G401 (cell line): ENCODE measurements around the gene GOT2. TPM values are rescaled to one million over a fixed set of nuclear protein-coding genes. Genes with fewer than 3 reads are reported as not detected.
"Not testable (repeated sequence)": the region's sequence is repeated elsewhere in the genome, so short reads cannot be mapped to it uniquely, and the experiment has no call there.

Experiments used
- DNase-seq: peaks from one replicate; pipeline ENCODE4 v3.0.0-alpha.2; 2015; ENCODE audit warnings: low spot score
- in situ Hi-C: cut with HindIII; loops from 2 replicates; pipeline ENCODE4 v1.10.0; 2016; ENCODE audit warnings: low sequenced_read_pairs, mixed read lengths
- total RNA-seq: library from RNA; depleted of rRNA; stranded (reverse); fragments of >200 nt; shearing (Covaris generic); gene quantifications from 2 replicates; pipeline ENCODE4 v1.2.3, GENCODE V29; 2014; rRNA removed

GOT2 gene
- 88.9 and 113 TPM in 2 replicates for total RNA-seq

DNA sequence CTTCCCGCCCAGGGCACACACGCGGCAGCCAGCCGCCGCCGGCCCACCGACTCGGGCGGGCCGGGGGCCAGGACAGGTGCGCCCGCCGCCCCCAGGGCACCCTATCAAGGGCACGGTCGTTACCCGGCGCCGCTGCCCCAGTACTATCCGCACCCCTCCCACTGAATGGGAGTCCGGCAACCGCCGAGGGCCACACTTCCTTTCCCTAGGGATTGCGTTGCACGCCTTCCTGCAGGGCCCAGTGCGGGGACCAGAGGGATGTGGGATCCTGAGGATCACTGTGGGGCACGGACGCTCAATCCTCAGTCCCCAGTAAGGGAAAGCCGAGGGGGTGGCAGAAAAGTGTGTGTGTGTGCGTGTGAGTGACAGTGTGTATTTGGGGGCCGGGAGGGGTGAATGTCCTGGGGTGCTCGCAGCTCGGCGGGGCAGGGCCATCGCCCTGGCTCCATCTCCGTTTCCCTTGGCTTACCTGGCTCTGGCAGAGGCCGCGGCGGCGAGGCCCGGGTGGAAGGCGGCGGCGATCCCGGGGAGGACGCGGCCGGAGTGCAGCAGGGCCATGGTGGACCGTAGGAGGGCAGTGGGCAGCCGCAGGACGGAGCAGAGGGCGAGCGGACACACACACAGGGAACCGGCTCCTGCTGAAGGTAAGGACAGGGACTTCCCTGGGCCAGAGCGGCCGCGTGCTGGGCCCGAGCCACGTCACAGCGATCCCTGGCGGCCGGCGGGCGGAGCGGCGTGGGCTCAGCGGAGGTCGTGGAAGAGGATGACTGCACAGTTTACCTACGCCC, at the start of gene GOT2:
GOT2 (minus strand) TSS at position 646 of the 788 bp plus-strand sequence; CDS start at position 558, 88 bp downstream.
- peak; percentile 85 for DNase-seq
- in situ Hi-C loops, result no loop called here

DNA sequence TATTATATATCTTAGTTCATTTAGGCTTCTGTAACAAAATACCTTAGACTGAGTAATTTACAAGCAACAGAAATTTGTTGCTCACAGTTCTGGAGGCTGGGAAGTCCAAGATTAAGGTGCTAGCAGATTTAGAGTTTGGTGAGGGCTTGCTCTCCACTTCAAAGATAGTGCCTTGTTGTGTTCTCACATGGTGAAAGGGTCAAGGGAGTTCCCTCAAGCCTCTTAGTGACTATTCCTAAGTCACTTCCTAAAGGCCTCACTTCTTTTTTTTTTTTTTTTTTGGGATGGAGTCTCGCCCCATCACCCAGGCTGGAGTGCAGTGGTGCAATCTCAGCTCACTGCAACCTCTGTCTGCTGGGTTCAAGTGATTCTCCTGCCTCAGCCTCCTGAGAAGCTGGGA, 45.2 kb upstream of the GOT2 start:
- DNase-seq, in situ Hi-C loops: not testable (repeated sequence)

DNA sequence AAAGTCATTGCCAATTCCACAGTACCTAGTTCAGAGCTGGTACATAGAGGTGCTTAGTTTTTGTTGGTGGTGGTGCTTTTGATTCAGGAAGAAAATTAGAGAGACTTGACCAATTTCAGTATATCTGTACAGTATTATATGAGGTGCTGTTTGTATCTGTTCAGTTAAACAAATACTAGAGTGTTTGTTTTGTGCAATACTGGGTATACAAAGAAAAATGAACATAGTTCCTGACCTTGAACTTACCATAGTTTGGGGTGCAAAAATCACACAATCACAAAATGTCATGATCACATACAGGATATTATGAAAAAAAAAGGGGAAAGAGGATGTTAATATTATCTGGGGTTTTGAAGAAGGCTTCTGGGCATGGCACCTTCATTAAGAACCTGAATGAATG, 39.8 kb upstream of the GOT2 start:
- in situ Hi-C loops, result no loop called here
- DNase-seq, result no peak

GRCh38 chr16:58768145-58768544, 34.0 kb upstream of the GOT2 start:
- DNase-seq, result no peak
- in situ Hi-C loops, result no loop called here

DNA sequence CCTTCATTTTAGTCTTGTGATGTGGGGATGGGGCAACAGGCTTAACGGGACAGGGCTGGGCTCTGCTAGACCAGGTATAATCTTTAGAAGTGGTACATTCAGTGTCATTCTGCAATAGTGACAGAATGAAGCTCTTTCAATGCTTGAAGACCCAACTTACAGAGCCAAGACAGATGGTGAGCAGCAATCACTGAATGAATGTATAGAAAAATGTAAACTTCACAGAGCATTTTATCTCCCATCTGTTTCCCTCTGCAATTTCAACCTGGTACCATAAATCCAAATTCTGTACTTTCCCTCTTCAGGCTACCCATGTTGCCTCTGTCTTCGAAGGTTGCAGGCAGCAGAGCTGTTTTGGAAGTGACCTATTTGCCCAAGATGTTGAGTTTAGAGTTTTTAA, 33.5 kb upstream of the GOT2 start:
- in situ Hi-C loops, result no loop called here
- no peak for DNase-seq

DNA sequence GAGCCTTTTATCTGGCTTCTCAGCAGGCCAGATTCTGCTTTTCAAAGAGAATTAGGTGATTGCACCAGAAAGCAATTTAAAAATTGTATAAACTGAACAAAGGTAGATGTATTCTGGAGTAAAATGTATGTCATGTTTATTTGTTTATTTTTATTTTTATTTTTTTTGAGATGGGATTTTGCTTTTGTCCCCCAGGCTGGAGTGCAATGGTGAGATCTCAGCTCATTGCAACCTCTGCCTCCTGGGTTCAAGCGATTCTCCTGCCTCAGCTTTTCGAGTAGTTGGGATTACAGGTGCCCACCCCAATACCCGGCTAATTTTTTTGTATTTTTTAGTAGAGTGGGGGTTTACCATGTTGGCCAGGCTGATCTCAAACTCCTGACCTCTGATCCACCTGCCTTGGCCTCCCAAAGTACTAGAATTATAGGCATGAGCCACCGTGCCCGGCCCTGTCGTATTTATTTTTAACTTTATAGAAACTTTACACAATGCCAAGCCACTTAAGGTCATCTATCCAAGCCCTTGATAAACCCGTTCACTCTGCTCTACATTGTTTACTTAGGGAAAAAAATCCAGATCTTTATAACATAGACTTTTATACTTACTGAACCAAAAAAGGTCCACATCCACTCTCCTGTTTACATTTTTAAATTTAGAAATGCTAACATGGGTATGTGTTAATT, 22.7 kb upstream of the GOT2 start:
- DNase-seq, result no peak
- in situ Hi-C loops, result no loop called here

DNA sequence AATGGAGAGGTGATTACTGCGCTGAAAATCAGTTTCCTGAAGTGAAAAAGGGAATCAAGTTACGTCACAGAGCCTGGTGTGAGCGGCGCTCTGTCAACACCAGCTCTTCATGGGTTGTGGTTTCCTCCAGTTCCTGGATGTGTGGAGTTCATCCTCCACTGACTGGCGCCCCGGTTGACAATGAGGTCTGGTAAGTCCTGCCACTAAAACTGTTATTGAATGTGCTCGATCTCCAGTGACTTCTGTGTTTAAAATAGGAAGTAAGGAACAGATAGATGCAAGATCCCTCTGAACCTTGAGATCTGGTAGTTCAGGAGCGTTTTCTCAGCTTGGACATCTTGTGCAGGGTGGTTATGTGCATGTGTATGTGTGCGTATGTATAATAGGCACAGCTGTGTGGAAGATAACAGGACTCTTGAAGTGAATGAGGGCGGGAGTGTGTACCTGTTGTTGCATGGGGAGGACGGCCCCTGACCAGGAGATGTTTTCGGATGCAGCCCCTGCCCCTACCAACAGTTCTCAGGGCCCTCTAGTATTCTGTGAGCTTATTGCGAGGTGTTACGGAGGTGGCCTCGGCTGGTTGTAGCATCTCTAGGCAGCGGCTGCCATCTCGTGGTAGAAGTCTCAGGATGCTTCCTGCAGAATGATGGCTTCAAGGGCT, 22.0 kb upstream of the GOT2 start:
- in situ Hi-C loops, result no loop called here
- peak; percentile 90 for DNase-seq

GRCh38 chr16:58753711-58754134, 19.6 kb upstream of the GOT2 start:
- DNase-seq, result no peak
- in situ Hi-C loops, result no loop called here

DNA sequence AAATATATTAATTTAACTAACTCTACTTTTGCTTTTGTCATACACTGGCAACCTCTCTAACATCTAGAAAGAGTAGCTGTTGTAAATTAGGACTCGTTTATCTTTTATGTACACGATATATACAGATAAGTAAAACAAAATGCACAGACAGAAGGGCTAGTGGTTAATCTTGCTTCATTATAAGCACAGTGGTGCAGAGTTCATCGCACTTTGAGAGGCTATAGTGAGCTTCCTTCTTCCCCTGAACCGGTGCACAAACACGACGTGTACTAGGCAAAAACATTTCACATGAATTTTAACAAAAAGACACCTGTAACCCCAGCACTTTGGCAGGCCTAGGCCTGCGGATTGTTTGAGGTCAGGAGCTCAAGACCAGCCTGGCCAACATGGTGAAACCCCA, 10.4 kb upstream of the GOT2 start:
- in situ Hi-C loops, result no loop called here

GRCh38 chr16:58741976-58742375, 7.9 kb upstream of the GOT2 start:
- no peak for DNase-seq
- in situ Hi-C loops, result no loop called here

More for the DNA sequence above, 10.4 kb upstream of the GOT2 start:
- DNase-seq, result no peak

DNA sequence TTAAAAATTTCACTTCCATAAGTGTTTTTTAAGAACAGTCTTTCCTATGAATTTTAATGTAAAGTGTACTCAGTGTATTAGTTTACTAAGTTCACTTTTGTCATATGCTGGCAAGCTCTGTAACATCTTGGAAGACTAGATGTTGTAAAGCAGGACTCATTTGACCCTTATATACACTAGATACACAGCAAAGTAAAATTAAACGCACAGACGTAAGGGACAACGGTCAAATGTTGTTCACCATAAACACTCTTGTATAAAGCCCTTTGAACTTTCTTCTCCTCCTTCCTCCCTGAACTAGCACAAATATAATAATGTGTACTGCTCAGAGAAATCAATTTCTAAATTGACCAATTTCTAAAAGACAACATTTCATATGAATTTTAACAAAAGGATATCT, 7.0 kb upstream of the GOT2 start:
- in situ Hi-C loops, result no loop called here
- DNase-seq, result no peak

DNA sequence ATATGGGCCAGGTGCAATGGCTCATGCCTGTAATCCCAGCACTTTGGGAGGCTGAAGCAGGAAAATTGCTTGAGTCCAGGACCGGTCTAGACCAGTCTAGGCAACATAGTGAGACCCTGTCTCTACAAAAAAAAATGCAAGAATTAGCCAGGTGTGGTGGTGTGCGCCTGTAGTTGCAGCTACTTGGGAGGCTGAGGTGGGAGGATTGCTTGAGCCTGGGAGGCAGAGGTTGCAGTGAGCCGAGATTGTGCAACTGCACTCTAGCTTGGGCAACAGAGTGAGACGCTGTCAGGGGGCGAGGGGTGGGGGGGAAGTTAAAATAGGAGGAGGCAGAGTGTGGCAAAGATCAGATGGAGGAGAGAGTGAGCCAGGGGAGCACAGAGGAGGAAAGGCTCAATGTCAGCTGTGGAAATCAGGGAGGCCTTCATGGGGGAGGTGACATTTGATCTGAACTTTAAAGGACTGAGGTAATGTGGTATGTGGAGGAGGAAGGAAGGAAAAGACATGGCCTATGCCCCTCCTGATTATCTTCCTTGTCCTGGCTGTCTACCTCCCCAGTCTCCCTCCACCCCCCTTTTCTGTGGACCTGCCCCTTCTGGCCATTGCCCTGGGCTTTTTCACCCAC, 4.7 kb upstream of the GOT2 start:
- in situ Hi-C loops, result no loop called here
- DNase-seq, result no peak

GRCh38 chr16:58736341-58736740, 2.2 kb upstream of the GOT2 start:
- in situ Hi-C loops, DNase-seq: not testable (repeated sequence)

- no peak for DNase-seq
- in situ Hi-C loops, result no loop called here
Observed at GRCh38 chr16:58734459-58734787, 307 bp upstream of the GOT2 start.

GRCh38 chr16:58733248-58733670, 857 bp downstream of the GOT2 start:
- in situ Hi-C loops, result no loop called here
- DNase-seq, result peak; percentile 40

- in situ Hi-C loops, result no loop called here
- peak; percentile 18 for DNase-seq
Observed at GRCh38 chr16:58732545-58733247, 1.4 kb downstream of the GOT2 start.

DNA sequence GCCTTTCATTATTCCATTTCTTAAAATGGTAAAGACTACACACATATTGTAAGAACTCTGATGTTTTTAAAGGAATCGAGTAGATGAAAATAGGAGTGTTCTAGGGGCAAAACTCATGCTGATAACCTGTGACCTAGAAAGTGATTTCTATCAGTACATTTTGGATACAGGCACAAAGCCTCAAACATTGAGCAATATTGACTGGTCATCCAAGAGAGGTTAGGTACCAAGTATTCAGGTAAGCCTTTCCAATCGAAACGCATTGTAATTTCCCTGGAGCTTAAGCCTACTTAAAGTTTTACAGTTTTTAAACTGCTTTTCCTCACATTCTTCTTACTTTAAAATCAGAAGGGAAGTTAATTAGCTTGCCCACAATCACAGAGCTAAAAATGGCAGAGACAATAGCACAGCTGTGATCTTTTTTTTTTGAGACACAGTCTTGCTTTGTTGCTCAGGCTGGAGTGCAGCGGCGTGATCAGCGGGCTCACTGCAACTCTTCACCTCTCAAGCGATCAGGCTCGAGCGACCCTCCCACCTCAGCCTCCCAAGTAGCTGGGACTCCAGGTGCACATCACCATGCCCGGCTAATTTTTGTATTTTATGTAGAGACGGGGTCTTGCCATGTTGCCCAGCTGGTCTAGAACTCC, 3.3 kb downstream of the GOT2 start:
- in situ Hi-C loops, result no loop called here
- no peak for DNase-seq

GRCh38 chr16:58727796-58728568, 6.1 kb downstream of the GOT2 start:
- DNase-seq, result no peak
- in situ Hi-C loops, result no loop called here
